Activated gamma-delta T cell treated with Interleukin-2 at 50 U/mL for 16 hours (primary cell): ENCODE results near the gene BEND2.
"Not testable (repeated sequence)": the region's sequence is repeated elsewhere in the genome, so short reads cannot be mapped to it uniquely, and the experiment has no call there.

Experiments
- DNase-seq: peaks from one replicate; pipeline ENCODE4 v3.0.0-alpha.2; 2020

The BEND2 gene

DNA sequence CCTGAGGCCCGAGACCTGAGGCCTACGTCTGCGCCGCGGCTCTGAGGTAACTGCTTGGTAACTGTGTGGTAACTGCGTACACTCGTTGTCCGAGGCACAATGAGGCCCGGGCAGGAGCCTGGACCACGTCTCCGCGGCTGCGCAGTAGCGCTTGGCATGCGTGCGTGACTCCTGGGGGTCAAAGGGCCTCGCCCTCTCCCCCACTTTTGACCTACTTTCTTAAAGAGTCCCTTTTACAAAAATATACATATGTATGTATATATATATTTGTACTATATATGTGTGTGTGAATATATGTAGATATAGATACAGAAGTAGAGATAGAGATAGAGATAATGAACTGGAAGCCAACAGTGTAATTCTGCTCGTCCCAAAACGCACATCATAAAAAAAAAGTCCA is at the start of gene BEND2:
BEND2 (minus strand) TSS at position 101 of the 400 bp plus-strand sequence. CDS start 136 bp downstream, outside the sequence.
- no peak for DNase-seq

- DNase-seq, result no peak
Observed at GRCh38 chrX:18255059-18255458, 34.4 kb upstream of the BEND2 start.

- DNase-seq, result no peak
Observed at GRCh38 chrX:18252644-18253359, 32.1 kb upstream of the BEND2 start.

GRCh38 chrX:18229646-18230045 is 9.0 kb upstream of the BEND2 start:
- not testable (repeated sequence) for DNase-seq

DNA sequence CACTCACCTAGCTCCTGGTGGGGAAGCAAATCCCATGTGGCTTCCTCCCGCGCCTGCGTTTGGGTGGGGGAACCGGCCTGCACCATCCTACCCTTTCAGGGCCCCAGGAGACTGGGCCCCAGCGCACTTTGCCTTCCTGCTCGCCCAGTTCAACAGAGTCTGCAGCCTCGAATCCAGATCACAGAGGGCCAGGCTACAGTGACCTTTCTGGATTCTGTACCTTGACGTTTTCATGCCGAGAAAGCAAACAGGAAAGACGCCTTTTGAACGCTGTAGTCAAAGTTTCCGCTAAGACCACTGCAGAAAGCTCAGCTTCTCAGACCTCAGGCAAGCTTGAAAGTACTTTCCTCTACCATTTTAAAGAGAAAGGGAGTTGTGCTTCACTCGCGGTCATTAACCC is 7.4 kb upstream of the BEND2 start:
- no peak for DNase-seq

DNA sequence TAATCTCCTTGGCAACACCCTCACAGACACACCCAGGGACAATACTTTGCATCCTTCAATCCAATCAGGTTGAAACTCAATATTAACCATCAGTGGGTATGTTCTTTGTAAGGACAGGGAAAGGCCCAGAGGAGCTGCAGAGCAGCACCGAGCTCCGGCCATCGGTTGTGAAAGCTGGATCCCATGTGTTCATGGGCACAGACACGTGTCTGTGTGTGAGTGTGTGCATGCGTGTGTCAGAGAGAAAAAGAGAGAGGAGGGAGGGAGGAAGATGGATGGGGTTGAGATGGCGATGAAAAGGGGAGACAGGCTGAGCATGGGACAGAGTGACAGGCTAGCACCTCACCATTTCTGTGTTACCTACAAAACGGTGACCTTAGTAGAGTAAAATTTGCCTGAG is 6.8 kb upstream of the BEND2 start:
- DNase-seq, result no peak

DNA sequence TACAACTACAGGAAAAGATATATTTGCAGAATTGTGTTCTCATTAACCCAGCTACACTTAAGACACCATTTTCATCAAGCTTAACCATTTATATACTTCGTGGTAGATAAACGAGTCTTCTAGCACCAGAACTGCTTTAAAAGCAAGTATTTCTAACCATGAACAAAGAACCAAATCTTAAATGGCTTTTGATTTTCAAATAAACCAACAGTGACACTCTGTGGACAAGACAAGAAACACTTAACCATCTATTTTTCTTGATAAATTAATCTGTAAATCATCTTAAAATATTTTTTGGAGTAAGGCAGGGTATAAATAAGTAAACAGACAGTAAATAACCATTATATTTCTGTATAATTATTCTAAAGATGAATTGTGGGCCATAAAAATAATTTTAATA is 10.2 kb downstream of the BEND2 start:
- DNase-seq, result no peak

GRCh38 chrX:18206657-18207056 is 14.0 kb downstream of the BEND2 start:
- DNase-seq, result no peak

GRCh38 chrX:18203631-18204030 is 17.1 kb downstream of the BEND2 start:
- no peak for DNase-seq

- no peak for DNase-seq
Observed at GRCh38 chrX:18194688-18195087, 26.0 kb downstream of the BEND2 start.

DNA sequence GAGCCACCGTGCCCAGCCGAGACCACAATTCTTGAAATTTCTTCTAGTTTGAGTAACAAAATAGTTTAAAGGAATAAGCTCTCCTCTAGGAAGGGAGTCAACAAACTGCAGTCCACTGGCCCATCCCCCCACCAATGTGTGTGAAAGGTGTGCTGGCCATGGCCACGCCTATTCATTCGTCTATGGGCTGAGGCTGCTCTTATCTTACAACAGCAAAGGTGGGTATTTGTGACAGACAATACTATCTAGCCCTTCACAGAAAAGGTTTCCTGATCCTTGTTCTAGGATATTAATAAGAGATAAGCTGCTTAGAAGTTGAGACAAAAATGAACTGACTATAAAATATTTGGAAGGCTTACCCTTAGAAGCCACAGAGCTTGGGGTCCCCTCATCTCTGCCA is 41.2 kb downstream of the BEND2 start:
- DNase-seq, result no peak

GRCh38 chrX:18174971-18175370 is 45.7 kb downstream of the BEND2 start:
- DNase-seq, result no peak

GRCh38 chrX:18174209-18174608 is 46.5 kb downstream of the BEND2 start:
- no peak for DNase-seq

DNA sequence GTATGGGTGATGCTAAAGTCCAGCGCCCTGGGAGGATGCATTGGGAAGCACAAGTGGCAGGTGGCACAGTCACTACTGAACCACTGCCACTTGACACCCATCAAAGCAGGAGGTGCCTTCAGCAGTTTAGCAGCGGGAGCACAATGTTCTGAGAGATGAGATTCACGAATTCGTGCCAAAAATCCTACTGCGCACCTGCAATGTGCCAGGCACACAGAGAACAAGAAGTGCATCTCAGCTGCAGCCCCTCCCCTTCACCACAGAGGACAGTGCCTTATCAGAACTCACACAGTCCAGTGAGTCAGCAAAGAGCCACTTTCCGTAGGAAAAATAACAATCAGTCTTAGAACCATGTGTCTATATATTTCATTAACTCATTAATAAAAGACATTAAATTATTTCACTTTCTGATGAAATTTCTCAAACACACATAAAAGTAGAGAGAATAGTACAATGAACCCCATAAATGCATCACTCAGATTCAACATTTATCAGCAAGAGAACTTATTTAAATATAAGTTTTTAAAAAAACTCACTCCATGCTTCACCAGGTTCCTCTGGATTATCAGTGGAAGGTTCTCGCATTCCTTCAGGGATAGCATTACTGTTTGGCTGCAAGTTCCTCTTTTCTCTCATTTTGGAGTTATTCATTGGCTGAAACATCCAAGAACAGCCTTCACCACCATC is 47.0 kb downstream of the BEND2 start:
- DNase-seq, result no peak

DNA sequence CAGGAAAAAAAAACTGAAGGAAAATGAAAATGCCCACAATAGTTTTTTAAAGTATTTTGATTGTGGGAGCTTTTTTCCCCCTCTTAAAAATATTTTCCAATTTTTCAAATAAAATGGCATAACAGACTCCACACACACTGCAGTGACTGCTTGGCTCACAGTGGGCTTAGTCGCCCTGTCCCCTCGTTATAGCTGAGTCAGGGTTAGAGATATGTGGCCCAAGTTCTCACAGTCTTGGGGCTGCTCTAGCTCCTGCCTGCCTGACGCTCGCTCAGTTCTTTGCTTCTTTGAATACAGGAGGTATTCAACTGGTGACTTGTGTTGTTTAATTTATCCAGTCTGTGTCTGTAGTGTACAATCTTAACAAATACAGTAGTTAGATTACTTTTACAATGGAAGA is 47.7 kb downstream of the BEND2 start:
- no peak for DNase-seq

DNA sequence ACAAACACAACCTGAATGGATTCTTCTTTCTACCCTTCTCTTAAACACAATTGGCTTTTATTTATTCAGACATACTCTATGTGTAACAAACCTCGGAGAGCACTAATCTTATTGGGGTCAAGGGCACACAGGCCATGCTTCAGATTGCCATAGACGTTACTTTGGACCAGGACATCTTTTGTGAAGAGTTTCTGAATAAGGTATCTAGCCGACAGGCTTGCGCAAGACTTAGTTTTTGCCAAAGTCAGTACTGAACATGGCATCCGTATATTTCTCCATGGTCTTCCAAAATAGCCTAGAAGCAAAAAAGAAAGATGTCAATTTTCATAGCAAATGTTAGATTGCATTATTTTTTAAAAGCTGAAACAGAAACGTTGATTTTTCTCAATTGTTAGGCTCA is 49.8 kb downstream of the BEND2 start:
- no peak for DNase-seq

GRCh38 chrX:18166068-18166467 is 54.6 kb downstream of the BEND2 start:
- no peak for DNase-seq

DNA sequence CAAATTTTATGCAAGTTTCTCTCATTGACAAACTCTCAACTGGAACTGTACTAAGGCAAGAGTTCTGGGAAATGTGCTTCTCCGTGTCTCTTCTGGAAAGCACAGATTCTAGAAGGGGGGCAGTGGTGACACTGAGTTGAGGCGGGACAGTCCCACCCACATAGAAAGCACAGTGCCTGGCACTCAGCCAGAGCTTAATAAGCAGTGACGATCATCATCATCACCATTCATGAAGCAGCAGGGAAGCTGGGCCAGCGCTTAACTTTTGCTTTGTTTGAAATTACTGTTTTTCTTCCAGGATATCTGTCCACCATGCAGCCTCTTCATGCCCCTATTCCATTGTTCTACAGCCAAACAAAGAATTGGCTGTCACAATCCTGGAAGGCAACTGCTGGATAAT is 60.3 kb downstream of the BEND2 start:
- no peak for DNase-seq

DNA sequence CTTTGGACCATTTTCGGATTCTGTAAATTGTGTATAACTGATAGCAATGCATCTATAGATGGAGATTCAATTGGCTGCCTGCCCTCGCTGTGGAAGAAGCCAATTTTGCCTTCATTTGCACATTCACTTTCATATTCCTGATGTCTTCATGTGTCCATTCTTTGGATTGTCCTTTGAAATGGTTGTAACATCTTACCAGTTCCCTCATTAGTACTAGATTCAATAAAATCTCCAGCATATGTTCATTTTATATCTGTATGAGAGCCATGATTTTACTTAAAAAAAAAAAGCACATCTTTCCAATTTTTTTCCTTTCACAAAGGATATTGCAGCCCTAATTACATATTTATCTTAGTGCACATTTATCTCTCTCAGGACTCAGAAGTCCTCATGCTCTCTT is 61.7 kb downstream of the BEND2 start:
- no peak for DNase-seq

GRCh38 chrX:18151649-18152048 is 69.0 kb downstream of the BEND2 start:
- DNase-seq, result no peak

- DNase-seq, result no peak
Observed at GRCh38 chrX:18151157-18151556, 69.5 kb downstream of the BEND2 start.

DNA sequence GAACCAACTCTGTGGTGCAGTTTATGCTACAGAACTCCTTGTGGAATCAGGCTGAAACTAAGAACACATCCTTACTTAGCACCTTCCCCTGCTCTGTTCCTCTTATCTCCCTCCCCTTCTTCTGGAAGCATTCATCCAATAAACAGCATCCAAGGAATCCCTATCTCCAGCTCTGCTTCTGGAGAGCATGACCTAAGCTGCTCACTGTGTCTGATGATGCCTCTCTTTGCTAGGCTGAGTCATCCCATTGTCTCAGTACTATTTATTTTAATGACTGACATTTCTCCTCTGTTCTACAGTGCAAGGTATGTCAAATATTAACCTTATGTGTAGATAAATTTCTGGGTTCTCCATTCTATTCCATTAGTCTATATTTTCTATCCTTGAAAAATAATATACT is 71.2 kb downstream of the BEND2 start:
- DNase-seq, result no peak

- no peak for DNase-seq
Observed at GRCh38 chrX:18146954-18147353, 73.7 kb downstream of the BEND2 start.

DNA sequence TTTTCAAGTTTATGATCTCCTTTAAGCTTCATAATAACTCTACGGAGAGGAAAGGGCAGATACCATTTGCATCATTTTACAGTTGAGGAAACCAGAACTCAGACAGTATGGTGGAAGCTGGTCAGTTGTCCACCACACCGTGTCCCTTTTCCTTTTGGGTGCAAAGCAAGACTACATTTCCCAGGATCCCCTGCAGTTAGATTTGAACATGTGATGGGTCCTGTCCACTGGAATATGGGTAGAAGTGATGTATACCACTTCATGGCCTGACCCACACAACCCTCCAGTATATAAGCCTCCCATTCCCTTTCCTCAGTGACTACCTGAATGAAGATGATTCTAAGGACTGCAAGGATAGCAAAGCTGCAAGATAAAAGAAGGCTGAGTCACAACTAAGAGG is 74.7 kb downstream of the BEND2 start:
- DNase-seq, result no peak

- DNase-seq, result no peak
Observed at GRCh38 chrX:18136816-18137215, 83.9 kb downstream of the BEND2 start.
